ENCODE results near the gene C2CD5.

- no peak for TF ChIP-seq POLR2AphosphoS5 (IDR thresholded peaks at IDR 0.05)
- TF ChIP-seq, protein P1, sequence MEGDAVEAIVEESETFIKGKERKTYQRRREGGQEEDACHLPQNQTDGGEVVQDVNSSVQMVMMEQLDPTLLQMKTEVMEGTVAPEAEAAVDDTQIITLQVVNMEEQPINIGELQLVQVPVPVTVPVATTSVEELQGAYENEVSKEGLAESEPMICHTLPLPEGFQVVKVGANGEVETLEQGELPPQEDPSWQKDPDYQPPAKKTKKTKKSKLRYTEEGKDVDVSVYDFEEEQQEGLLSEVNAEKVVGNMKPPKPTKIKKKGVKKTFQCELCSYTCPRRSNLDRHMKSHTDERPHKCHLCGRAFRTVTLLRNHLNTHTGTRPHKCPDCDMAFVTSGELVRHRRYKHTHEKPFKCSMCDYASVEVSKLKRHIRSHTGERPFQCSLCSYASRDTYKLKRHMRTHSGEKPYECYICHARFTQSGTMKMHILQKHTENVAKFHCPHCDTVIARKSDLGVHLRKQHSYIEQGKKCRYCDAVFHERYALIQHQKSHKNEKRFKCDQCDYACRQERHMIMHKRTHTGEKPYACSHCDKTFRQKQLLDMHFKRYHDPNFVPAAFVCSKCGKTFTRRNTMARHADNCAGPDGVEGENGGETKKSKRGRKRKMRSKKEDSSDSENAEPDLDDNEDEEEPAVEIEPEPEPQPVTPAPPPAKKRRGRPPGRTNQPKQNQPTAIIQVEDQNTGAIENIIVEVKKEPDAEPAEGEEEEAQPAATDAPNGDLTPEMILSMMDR (IDR thresholded peaks at IDR 0.05) = no peak
- no peak for TF ChIP-seq EP300 (IDR thresholded peaks at IDR 0.05)
- TF ChIP-seq POLR2A (IDR thresholded peaks at IDR 0.05; ENCODE audit: low read depth) = no peak
Observed at GRCh38 chr12:22435583-22435982, 108.8 kb downstream of the C2CD5 start.
